ENCODE measurements around the gene TMUB1. TPM values are rescaled to one million over a fixed set of nuclear protein-coding genes. Genes with fewer than 3 reads are reported as not detected.

The TMUB1 gene
- total and polyA plus RNA-seq, 12 donors: 5.2 to 152 (median 43.4) TPM

- Histone ChIP-seq H3K4me3 (peak overlapping the region in 3 of 4 donors; percentile 49 to 98 (median 95)), H3K9me3 (replicated peaks in 1 of 3) (no peaks in the 10 kb centered on the region), H3K27ac (peak overlapping the region in 3 of 5 donors; percentile 92 to 96 (median 96)), H3K4me1 (replicated peaks in 1 of 2) (peaks cover 40 to 57% of the 10 kb centered on the region in 2 donors), H3K36me3 (replicated peaks in 1 of 2) (peaks cover 0 to 17% of the 10 kb centered on the region in 2 donors), H3K27me3 (no peaks in the 10 kb centered on the region)
- intact Hi-C loops (cut with DNase I): no loop called here
- TF ChIP-seq CTCF (IDR thresholded peaks at IDR 0.05) (no peak), POLR2A (IDR thresholded peaks at IDR 0.05) (no peak)
- 11 to 14% (median 13%) methylated on average over 13 to 21 of the region's 21 CpGs for WGBS, 4 donors
- peak in 5 of 7 donors; percentile 50 to 86 (median 54) for DNase-seq
Measured at GRCh38 chr7:151060416-151061212, 22.7 kb downstream of the TMUB1 start.

- Histone ChIP-seq H3K27me3 (no peaks in the 10 kb centered on the region), H3K4me1 (replicated peaks in 1 of 2) (peaks cover 40 to 57% of the 10 kb centered on the region in 2 donors), H3K4me3 (peak overlapping the region; percentile 40 to 98 (median 72)), H3K36me3 (replicated peaks in 1 of 2) (peaks cover 0 to 12% of the 10 kb centered on the region in 2 donors), H3K27ac (peak overlapping the region in 4 of 5 donors; percentile 92 to 96 (median 95)), H3K9me3 (replicated peaks in 1 of 3) (no peaks in the 10 kb centered on the region)
- DNase-seq: peak in 1 of 7 donors; percentile 59
- intact Hi-C loops (cut with DNase I): no loop called here
- 2 to 4% (median 3%) methylated on average over 5 to 17 of the region's 17 CpGs for WGBS, 4 donors
- TF ChIP-seq POLR2A (IDR thresholded peaks at IDR 0.05): no peak
- TF ChIP-seq CTCF (IDR thresholded peaks at IDR 0.05): no peak
Measured at GRCh38 chr7:151060113-151060415, 23.2 kb downstream of the TMUB1 start.

GRCh38 chr7:151059367-151060112 lies 23.8 kb downstream of the TMUB1 start, which contains the start of gene SLC4A2:
SLC4A2 (plus strand) TSS chr7:151059589; CDS start chr7:151061988, 2,399 bp downstream.
- 1 to 2% (median 1%) methylated on average over 19 to 75 of the region's 75 CpGs for WGBS, 4 donors

More at GRCh38 chr7:151059367-151060112, 23.8 kb downstream of the TMUB1 start, which contains the start of gene SLC4A2:
- Histone ChIP-seq H3K4me1 (replicated peaks in 1 of 2) (peaks cover 40 to 57% of the 10 kb centered on the region in 2 donors), H3K36me3 (replicated peaks in 1 of 2) (peaks cover 0 to 7% of the 10 kb centered on the region in 2 donors), H3K4me3 (peak within 1 kb of the TSS; percentile 40 to 98 (median 72)), H3K9me3 (replicated peaks in 1 of 3) (no peaks in the 10 kb centered on the region), H3K27me3 (no peaks in the 10 kb centered on the region), H3K27ac (peak within 1 kb of the TSS; percentile 92 to 96 (median 96))
- intact Hi-C loops (cut with DNase I): no loop called here
- peak; percentile 67 to 86 (median 73) for DNase-seq
- peak in 1 of 2 donors; percentile 34 for TF ChIP-seq POLR2A (IDR thresholded peaks at IDR 0.05)
- TF ChIP-seq CTCF (IDR thresholded peaks at IDR 0.05): peak in 5 of 6 experiments; percentile 9 to 48 (median 39)
